ENCODE measurements around the gene STARD4.
A peak's percentile ranks its signal among the peaks of the same experiment; 100 is the strongest.

Gene STARD4

DNA sequence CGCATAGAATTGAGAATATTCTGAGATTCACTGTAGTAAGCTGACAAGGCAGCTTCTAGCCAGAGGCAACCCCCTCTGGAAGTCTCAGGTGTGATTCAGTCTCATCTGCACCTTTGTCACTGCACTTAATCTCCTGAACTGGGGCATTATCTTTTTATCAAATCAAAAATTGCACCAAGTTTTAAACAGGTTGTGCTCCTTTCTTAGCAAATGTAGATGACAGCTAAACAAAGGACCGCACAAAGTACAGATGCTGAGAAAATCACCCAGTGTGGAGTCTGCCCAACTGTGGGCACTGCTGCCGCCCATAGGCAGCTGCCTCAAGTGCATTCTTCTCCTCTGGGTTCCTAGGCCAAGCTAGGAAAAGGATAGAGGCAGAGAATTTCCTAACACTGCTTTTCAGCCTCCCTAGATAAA lies 51.1 kb downstream of the STARD4 start:
- H3K4me3 ChIP-seq (ENCODE audit: low read length), result no peak overlapping the region
- TF ChIP-seq, protein P1, sequence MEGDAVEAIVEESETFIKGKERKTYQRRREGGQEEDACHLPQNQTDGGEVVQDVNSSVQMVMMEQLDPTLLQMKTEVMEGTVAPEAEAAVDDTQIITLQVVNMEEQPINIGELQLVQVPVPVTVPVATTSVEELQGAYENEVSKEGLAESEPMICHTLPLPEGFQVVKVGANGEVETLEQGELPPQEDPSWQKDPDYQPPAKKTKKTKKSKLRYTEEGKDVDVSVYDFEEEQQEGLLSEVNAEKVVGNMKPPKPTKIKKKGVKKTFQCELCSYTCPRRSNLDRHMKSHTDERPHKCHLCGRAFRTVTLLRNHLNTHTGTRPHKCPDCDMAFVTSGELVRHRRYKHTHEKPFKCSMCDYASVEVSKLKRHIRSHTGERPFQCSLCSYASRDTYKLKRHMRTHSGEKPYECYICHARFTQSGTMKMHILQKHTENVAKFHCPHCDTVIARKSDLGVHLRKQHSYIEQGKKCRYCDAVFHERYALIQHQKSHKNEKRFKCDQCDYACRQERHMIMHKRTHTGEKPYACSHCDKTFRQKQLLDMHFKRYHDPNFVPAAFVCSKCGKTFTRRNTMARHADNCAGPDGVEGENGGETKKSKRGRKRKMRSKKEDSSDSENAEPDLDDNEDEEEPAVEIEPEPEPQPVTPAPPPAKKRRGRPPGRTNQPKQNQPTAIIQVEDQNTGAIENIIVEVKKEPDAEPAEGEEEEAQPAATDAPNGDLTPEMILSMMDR (conservative IDR thresholded peaks at IDR 0.05; ENCODE audit: low read length), result peak; percentile 28; the same call in 1 of the 2 replicates
- no peak for DNase-seq (ENCODE audit: low read depth)

DNA sequence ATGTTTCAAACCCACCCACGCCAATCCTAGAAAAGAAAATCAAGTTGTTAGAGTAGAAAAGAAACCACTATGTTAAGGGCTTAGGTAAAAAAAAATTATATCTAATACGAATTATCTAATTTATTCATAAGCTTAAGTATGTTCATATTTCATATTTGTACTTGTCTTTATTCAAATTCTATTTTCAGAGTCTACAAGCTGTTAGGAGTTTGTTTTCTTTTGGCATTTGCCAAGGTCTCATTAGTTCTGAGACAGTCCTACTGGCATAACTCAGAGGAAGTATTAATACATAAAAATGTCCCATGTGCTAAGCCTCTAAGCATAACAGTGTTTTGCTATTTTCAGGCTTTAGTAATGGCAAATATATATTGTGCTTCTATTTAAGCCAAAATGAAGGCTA lies 57.6 kb downstream of the STARD4 start:
- TF ChIP-seq, protein P1 (conservative IDR thresholded peaks at IDR 0.05; ENCODE audit: low read length), result no peak
- no peak overlapping the region for H3K4me3 ChIP-seq (ENCODE audit: low read length)
- DNase-seq (ENCODE audit: low read depth), result no peak

DNA sequence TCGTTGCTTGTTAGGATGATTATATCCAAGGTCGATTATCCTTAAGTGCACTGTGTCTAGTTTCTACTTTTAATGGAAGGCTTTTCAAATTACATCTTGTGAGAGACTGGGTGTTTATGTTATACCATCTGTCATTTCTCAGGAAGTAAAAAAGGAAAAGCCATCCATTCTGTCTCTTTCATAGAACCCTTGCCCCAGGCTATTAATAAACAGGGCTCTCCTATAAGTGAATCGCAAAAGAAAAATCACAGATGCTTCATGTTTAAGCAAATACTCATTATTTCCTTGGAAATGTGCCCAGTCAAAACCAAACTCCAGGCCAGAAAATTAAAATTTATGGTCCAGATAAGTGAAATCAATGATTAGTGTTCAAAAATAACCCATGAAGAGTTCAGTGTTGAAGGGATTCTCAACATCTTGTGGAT lies 58.1 kb downstream of the STARD4 start:
- TF ChIP-seq, protein P1 (conservative IDR thresholded peaks at IDR 0.05; ENCODE audit: low read length), result no peak
- H3K4me3 ChIP-seq (ENCODE audit: low read length), result no peak overlapping the region
- DNase-seq (ENCODE audit: low read depth), result no peak

DNA sequence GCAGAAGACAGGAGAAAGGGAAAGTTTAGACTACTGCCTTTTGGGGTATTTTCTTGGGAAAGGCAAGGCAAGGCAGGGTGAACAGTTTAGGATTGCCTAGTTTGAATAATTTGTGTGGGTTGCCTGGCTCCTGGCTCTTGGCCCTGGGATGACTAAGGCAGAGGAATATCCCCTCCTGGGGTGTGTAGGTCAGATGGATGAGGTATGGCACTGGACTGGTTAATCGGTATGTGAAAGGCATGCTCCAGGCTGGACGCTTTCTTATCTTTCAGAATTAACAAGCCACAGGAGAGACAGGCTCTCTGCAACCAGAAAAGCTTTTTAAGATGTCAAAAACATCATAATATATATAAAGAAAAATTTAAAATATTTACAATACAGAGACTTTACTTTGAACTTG lies 58.6 kb downstream of the STARD4 start:
- TF ChIP-seq, protein P1 (conservative IDR thresholded peaks at IDR 0.05; ENCODE audit: low read length), result no peak
- DNase-seq (ENCODE audit: low read depth), result peak; percentile 27
- H3K4me3 ChIP-seq (ENCODE audit: low read length), result no peak overlapping the region

DNA sequence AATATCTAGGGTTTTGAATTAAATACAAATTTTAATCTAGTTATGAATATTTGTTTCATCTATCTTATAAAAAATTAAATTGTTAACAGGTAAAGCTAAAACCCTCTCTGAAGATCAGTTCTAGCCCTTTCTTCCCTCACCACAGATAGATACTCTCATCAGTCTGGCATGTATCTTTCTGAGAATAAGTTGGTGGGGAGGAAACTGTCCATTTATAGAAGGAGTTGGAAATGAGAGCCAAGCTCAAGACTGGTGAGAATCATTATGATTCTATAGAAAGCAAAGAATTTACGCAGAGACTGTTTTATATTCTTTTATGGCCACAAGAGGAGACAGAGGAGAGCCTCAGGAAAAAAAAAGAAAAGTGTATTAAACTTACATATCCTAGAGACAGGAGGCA lies 59.0 kb downstream of the STARD4 start:
- TF ChIP-seq, protein P1 (conservative IDR thresholded peaks at IDR 0.05; ENCODE audit: low read length), result no peak

DNA sequence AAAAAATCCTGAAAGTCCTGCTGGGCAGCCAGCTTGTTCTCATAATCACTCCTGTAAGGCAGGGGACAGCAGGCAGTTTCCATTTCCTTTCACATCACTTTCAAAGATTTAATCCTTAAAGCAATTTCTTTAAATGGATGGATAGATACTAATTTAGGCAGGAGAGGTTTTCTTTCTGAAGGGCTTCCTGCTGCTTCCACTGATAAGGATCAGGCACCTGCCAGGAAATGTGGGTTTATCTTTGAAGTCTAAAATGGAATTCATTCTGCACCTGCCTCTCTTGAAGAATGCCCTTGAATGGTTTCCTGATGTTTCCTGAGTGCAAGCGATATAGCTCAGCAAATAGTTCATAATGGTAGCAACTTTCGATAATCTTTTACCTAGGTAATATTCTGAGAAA lies 64.5 kb downstream of the STARD4 start:
- DNase-seq (ENCODE audit: low read depth), result no peak
- TF ChIP-seq, protein P1 (conservative IDR thresholded peaks at IDR 0.05; ENCODE audit: low read length), result no peak
- no peak overlapping the region for H3K4me3 ChIP-seq (ENCODE audit: low read length)

More for the DNA sequence above, 59.0 kb downstream of the STARD4 start:
- DNase-seq (ENCODE audit: low read depth), result no peak
- no peak overlapping the region for H3K4me3 ChIP-seq (ENCODE audit: low read length)

DNA sequence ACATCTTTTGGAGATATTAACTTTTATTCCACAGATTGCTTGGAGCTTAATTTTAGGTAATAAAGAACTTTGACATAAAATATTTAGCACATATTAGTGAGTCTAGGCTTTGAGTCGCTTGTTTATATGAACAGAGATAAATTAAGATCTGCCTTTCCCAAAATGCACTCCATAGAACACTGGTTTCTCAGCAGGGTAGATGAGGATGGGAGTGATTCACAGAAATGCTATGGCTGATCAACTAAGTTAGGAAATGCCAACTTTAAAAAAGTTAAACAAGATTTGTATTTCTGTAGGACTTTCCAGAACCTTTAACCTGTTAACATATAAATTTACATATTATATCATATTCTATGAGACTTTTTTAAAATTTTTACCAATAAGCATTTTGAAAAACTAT lies 65.2 kb downstream of the STARD4 start:
- TF ChIP-seq, protein P1 (conservative IDR thresholded peaks at IDR 0.05; ENCODE audit: low read length), result no peak

More for the DNA sequence above, 65.2 kb downstream of the STARD4 start:
- DNase-seq (ENCODE audit: low read depth), result no peak
- H3K4me3 ChIP-seq (ENCODE audit: low read length), result no peak overlapping the region

Measured in AG10803 (cell line).